Stimulated activated CD4-positive, alpha-beta T cell treated with anti-CD3 and anti-CD28 coated beads, TNF-alpha, amount 100 ng/mL, for 48 hours (primary cell): ENCODE data around the gene JAG1.
"Not testable (repeated sequence)": the region's sequence is repeated elsewhere in the genome, so short reads cannot be mapped to it uniquely, and the experiment has no call there.

Source experiments
- DNase-seq, 3 donors: peaks; one replicate each; pipeline ENCODE4 v3.0.0-alpha.2; 2020; ENCODE audit warnings: low read depth in 3 of 3

JAG1 gene

GRCh38 chr20:10637563-10637962 is 36.2 kb downstream of the JAG1 start:
- no peak for DNase-seq

DNA sequence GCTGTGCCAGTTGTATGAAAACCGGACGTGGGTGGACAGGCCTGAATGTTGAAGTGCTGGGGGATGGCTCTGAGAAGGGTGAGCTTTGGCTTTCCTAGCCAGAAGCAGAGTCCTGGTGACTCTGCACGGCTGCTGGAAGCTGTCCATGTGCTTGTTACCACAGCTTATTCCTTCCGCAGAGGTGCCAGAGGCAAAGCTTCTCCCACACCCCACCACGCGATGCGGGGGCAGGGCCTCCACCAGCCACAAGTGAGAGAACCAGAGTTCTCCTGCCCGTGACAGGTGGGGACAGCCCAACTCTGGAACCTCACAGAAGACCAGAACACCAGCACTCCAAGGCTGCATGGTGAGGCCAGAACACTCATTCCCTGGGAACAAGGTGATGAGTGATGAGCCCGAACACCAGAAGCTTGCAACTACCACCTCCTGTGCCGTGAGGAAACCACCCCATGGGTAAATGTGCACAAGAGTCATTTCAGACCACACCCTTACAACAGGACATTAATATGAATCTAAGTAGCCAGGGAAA is 36.7 kb downstream of the JAG1 start:
- DNase-seq: no peak

- DNase-seq: no peak
Measured at GRCh38 chr20:10636326-10636818, 37.4 kb downstream of the JAG1 start.

GRCh38 chr20:10635476-10636208 is 38.2 kb downstream of the JAG1 start:
- no peak for DNase-seq

GRCh38 chr20:10634683-10635411 is 39.0 kb downstream of the JAG1 start:
- no peak for DNase-seq

- no peak for DNase-seq
Measured at GRCh38 chr20:10634211-10634610, 39.6 kb downstream of the JAG1 start.

DNA sequence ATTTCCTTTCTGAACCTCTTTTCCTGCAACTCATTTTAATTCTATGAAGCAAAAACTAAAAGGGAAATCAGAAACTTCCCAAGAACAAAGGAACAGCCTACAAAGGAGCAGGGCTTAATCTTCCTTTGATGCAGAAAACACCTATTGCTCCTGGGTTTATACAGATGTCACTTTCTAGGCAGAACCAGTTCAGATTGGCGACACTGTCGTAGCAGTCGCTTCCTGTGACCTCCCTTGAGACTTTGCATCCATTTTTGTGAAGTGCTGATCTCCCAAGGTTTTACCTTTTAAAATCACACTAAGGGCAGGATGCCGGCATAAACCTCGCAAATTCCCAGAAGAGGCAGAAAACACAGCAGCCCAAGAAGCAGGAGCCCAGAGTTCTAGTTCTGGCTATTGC is 40.1 kb downstream of the JAG1 start:
- no peak for DNase-seq

GRCh38 chr20:10632721-10633509 is 40.9 kb downstream of the JAG1 start:
- no peak for DNase-seq

DNA sequence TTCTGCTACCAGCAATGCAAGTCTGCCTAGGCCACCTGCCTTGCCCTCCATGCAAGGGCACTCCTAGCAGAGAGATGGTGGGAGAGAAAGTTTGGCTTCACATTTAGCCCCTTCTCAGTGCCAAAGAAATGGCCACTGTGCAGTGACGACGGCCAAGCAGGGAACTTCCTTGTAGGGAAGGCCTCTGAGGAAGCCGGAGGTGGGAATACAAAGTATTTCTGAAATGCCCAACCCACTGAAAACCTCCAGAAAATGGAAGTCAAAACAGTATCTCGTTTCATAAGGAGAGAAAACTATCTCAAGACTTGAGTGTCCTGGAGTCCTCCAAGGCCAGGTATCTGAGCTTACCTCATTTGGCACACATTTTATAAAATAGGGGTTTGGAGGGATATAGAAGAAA is 42.7 kb downstream of the JAG1 start:
- DNase-seq: no peak

DNA sequence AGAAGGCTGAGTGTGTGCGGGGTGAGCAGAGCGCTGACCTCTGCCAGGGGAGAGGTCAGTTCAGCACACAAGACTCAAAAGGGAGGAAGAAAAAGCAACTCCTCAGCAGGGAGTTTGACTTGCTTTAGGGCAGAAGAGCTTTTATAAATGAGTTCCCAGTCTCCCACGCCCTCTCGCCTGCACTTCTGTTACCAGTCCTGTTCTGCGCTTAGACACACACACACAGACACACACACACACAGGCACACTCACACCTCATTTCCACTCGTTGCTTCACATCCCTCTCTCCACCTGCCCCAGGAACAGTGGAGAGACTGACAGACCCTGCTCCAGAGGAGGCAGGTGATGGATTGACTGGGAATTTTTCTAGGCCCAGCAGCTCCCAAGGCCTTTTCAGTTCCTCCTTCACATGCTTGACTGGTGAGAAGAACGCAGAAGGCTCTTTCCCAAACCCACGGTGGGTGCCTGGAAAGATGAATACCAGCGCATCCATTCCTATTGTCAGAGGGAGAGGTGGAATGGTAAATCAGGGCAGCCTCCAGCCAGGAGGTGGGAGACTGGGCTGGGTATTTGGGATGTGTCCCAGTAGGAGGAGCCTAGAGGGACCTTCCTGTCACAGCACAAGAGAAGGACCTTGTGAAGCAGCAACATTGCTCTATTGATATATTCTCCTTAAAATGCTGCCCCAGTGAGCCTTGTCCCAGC is 43.7 kb downstream of the JAG1 start:
- DNase-seq: no peak

- DNase-seq: no peak
Measured at GRCh38 chr20:10626896-10627295, 46.9 kb downstream of the JAG1 start.

- DNase-seq: no peak
Measured at GRCh38 chr20:10625641-10626040, 48.2 kb downstream of the JAG1 start.

DNA sequence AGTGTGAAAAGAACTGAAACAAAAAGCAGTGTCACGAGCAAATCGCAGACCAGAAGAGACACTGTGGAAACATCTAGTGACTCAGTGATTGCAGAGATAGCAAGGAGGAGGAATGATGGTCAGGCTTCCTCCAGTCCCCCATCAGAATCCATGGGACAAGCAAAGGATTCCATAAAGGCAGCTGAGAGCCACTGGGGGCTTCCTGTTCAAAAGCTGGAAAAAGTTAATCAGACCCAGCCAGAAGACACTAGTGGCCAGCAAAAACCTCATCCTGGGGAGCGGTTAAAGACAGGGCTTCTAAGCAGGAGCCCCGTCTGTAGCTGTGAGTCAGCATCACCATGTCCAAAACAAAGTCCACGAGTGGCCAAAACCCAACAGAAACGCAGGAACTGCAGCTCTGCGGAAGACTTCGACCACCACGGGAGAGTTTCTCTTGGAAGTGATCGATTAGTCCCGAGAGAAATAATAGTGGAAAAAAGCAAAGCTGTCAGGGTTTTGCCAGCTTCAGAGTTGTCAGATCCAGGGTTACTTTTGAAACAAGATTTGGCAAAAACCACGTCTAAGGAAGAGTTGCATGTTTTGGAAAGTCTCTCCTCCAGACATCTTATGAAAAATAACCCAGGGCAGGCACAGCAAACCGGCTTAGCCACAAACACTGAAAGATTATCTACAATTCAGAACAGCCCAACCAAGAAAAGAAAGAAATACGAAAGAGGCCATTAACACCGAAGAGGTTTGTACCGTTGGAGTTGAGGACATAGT is 51.0 kb downstream of the JAG1 start:
- no peak for DNase-seq

- DNase-seq: no peak
Measured at GRCh38 chr20:10621149-10621548, 52.6 kb downstream of the JAG1 start.

GRCh38 chr20:10619427-10619826 is 54.4 kb downstream of the JAG1 start:
- no peak for DNase-seq

DNA sequence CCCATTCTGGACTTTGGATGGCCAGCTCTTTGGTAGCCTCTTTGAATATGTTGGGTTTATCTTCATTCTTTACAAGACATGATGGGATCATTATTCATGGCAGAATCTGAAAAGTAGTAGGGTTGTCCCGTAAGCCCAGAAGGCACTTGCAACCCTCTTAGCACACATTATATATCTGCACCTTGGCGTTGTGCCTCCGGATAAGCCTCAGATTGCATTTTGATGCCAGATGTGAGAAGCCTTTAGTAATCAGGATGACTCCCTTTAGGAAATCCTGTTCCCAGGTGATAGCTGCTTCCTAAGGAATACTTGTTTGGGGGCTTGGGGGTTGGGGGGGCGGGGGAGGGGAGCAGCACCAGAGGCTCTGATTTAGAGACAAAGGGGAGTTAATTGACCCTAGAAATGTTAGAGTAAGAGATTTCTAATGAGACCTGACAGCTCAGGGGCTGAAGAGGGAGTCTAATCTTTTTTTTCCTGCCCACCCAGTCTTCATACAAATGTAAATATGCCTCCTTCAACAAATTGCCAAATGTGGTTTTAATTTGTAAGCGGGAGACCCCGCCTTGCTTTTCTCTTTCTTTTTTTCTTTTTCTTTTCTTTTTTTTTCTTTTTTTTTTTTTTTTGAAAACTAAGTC is 55.1 kb downstream of the JAG1 start:
- DNase-seq: no peak

- not testable (repeated sequence) for DNase-seq
Measured at GRCh38 chr20:10617549-10618133, 56.2 kb downstream of the JAG1 start.

DNA sequence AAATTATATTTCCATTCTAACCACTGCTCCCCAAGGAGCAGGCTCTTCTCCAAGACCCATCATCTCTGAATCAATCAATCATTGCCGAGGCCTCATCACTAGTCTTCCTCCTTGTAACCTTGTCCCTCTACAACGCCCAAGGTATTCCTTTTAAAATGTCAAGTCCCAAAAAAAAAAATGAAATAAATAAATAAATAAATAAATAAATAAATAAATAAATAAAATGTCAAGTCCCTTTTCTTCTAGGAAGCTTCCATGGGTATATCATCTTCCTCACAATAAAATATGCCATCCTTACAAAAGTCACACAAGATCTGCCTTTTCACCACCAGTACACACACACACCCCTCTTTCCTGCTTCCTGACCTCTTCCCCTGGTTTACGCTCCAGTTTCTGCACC is 57.6 kb downstream of the JAG1 start:
- DNase-seq: no peak

- DNase-seq: no peak
Measured at GRCh38 chr20:10613911-10614310, 59.9 kb downstream of the JAG1 start.

DNA sequence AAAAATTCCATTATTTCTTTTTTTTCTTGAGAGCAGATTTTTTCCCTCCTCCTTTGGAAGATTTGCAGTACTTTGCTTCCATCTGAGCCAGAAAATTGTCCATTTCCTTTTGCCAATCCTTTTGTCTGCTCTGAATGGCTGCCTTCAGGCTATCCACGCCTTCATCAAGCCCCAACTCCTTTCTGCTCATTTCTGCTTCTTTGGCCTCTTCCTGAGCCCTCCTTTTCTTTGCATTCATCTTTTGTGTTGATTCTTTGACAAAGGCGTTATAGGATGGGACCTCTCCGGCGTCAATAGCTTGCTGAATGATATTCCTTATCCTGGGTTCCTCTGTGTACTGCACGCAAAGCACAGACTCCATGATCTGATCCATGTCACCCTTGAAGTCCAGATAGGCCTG is 60.4 kb downstream of the JAG1 start:
- not testable (repeated sequence) for DNase-seq
